ENCODE results near the gene DGKD. TPM values are rescaled to one million over a fixed set of nuclear protein-coding genes. Genes with fewer than 3 reads are reported as not detected.
A peak's percentile ranks its signal among the peaks of the same experiment; 100 is the strongest.

DGKD gene
- total RNA-seq, 4 donors from 2014 or later = 7.0 to 55.4 (median 10.9) TPM

- Histone ChIP-seq H3K27ac (no peak overlapping the region), H3K27me3 (no peaks in the 10 kb centered on the region), H3K9me3 (no peaks in the 10 kb centered on the region), H3K4me3 (no peak overlapping the region), H3K36me3 (peaks cover 87% of the 10 kb centered on the region), H3K4me1 (no peaks in the 10 kb centered on the region)
- WGBS = 95% methylated on average over 16 of the region's 16 CpGs
- no peak for TF ChIP-seq EP300 (IDR thresholded peaks at IDR 0.05)
- TF ChIP-seq CTCF (IDR thresholded peaks at IDR 0.05) = no peak
- no peak for TF ChIP-seq POLR2A (IDR thresholded peaks at IDR 0.05)
- TF ChIP-seq POLR2AphosphoS5 (IDR thresholded peaks at IDR 0.05) = no peak
- DNase-seq (ENCODE audit: low spot score in 2 of 2) = peak in 1 of 2 donors; percentile 48
These were observed 109.3 kb downstream of the DGKD start for GRCh38 chr2:233463586-233463985.

GRCh38 chr2:233464056-233464455, 109.8 kb downstream of the DGKD start:
- H3K36me3 ChIP-seq = peaks cover 87% of the 10 kb centered on the region
- WGBS = over 99% methylated on average over 16 of the region's 19 CpGs
- no peak overlapping the region for H3K27ac ChIP-seq
- peak in 1 of 2 donors; percentile 58 for DNase-seq (ENCODE audit: low spot score in 2 of 2)
- no peak overlapping the region for H3K4me3 ChIP-seq
- no peaks in the 10 kb centered on the region for H3K4me1 ChIP-seq
- TF ChIP-seq POLR2AphosphoS5 (IDR thresholded peaks at IDR 0.05) = no peak
- no peak for TF ChIP-seq POLR2A (IDR thresholded peaks at IDR 0.05)
- TF ChIP-seq CTCF (IDR thresholded peaks at IDR 0.05) = no peak
- no peak for TF ChIP-seq EP300 (IDR thresholded peaks at IDR 0.05)
- H3K27me3 ChIP-seq = no peaks in the 10 kb centered on the region
- H3K9me3 ChIP-seq = no peaks in the 10 kb centered on the region

GRCh38 chr2:233464531-233465240, 110.4 kb downstream of the DGKD start:
- Histone ChIP-seq H3K27ac (no peak overlapping the region), H3K4me1 (peaks cover 2% of the 10 kb centered on the region), H3K36me3 (peaks cover 85% of the 10 kb centered on the region), H3K27me3 (no peaks in the 10 kb centered on the region), H3K4me3 (no peak overlapping the region), H3K9me3 (no peaks in the 10 kb centered on the region)
- no peak for TF ChIP-seq POLR2AphosphoS5 (IDR thresholded peaks at IDR 0.05)
- no peak for TF ChIP-seq EP300 (IDR thresholded peaks at IDR 0.05)
- TF ChIP-seq CTCF (IDR thresholded peaks at IDR 0.05) = no peak
- TF ChIP-seq POLR2A (IDR thresholded peaks at IDR 0.05) = no peak
- WGBS = 88% methylated on average over 14 of the region's 16 CpGs
- DNase-seq (ENCODE audit: low spot score in 2 of 2) = peak; percentile 45 to 70

- H3K4me1 ChIP-seq = peaks cover 10% of the 10 kb centered on the region
- WGBS = 91% methylated on average over 20 of the region's 20 CpGs
- H3K9me3 ChIP-seq = no peaks in the 10 kb centered on the region
- peak; percentile 54 to 65 for DNase-seq (ENCODE audit: low spot score in 2 of 2)
- H3K27ac ChIP-seq = no peak overlapping the region
- peaks cover 76% of the 10 kb centered on the region for H3K36me3 ChIP-seq
- TF ChIP-seq EP300 (IDR thresholded peaks at IDR 0.05) = no peak
- no peak for TF ChIP-seq POLR2A (IDR thresholded peaks at IDR 0.05)
- TF ChIP-seq POLR2AphosphoS5 (IDR thresholded peaks at IDR 0.05) = no peak
- TF ChIP-seq CTCF (IDR thresholded peaks at IDR 0.05) = no peak
- H3K27me3 ChIP-seq = no peaks in the 10 kb centered on the region
- no peak overlapping the region for H3K4me3 ChIP-seq
These were observed 112.8 kb downstream of the DGKD start for GRCh38 chr2:233466991-233467603.

GRCh38 chr2:233468047-233468740, 113.9 kb downstream of the DGKD start:
- Histone ChIP-seq H3K4me3 (no peak overlapping the region), H3K36me3 (peaks cover 65% of the 10 kb centered on the region), H3K27ac (no peak overlapping the region), H3K4me1 (peaks cover 10% of the 10 kb centered on the region), H3K27me3 (no peaks in the 10 kb centered on the region), H3K9me3 (no peaks in the 10 kb centered on the region)
- peak; percentile 55 to 65 for DNase-seq (ENCODE audit: low spot score in 2 of 2)
- no peak for TF ChIP-seq EP300 (IDR thresholded peaks at IDR 0.05)
- TF ChIP-seq CTCF (IDR thresholded peaks at IDR 0.05) = no peak
- no peak for TF ChIP-seq POLR2AphosphoS5 (IDR thresholded peaks at IDR 0.05)
- 94% methylated on average over 20 of the region's 22 CpGs for WGBS

Data from suprapubic skin (tissue), 4 donors.